CD14-positive monocyte (primary cell): ENCODE data around the gene ALG11. TPM values are rescaled to one million over a fixed set of nuclear protein-coding genes. Genes with fewer than 3 reads are reported as not detected.

ENCODE experiments used
- DNase-seq, 3 donors: peaks; one replicate each; pipeline ENCODE4 v3.0.0-alpha.2; 2011 to 2022
- H2AFZ ChIP-seq: 2 replicates; pipeline ENCODE4 v1.6.0; 2012; ENCODE audit warnings: mild to moderate bottlenecking, low read depth, low read length, inconsistent platforms; ENCODE audit not compliant: insufficient read depth, poor library complexity, severe bottlenecking
- H3K27ac ChIP-seq, 2 donors: 1 replicate in 1 of 2; 2 replicates in 1 of 2; pipeline ENCODE4 v1.5.1; 2012 to 2013; ENCODE audit warnings: low read length in 2 of 2, control low read depth in 1 of 2, inconsistent platforms in 1 of 2, low read depth in 1 of 2, mild to moderate bottlenecking in 1 of 2
- H3K27me3 ChIP-seq, 2 donors: one replicate each; pipeline versions ENCODE4 v1.6.0 to v1.6.1; 2011 to 2013; ENCODE audit warnings: low read length in 2 of 2; ENCODE audit not compliant: control insufficient read depth in 2 of 2, insufficient read depth in 2 of 2
- H3K36me3 ChIP-seq, 2 donors: replicated peaks in 1 of 2; 1 replicate in 1 of 2; 2 replicates in 1 of 2; pipeline versions ENCODE4 v1.5.1 to v1.6.1; 2012 to 2013; ENCODE audit warnings: low read length in 2 of 2, control low read depth in 1 of 2, inconsistent platforms in 1 of 2, mild to moderate bottlenecking in 1 of 2; ENCODE audit not compliant: insufficient read depth in 2 of 2, control insufficient read depth in 1 of 2
- H3K4me1 ChIP-seq, 2 donors: 1 replicate in 1 of 2; 2 replicates in 1 of 2; pipeline versions ENCODE4 v1.5.1 to v1.6.1; 2012 to 2013; ENCODE audit warnings: low read length in 2 of 2, control low read depth in 1 of 2, inconsistent platforms in 1 of 2, mild to moderate bottlenecking in 1 of 2, moderate library complexity in 1 of 2; ENCODE audit not compliant: insufficient read depth in 2 of 2, control insufficient read depth in 1 of 2
- H3K4me2 ChIP-seq: replicated peaks from 2 replicates; pipeline ENCODE3; 2012; ENCODE audit warnings: low read length, moderate library complexity, mild to moderate bottlenecking; ENCODE audit not compliant: poor library complexity, severe bottlenecking; ENCODE audit errors: extremely low read depth
- H3K4me3 ChIP-seq, 3 experiments: fragments of 200-600 bp in 1 of 3; sonication (generic) in 1 of 3; replicated peaks in 1 of 3; 1 replicate in 2 of 3; 2 replicates in 1 of 3; pipeline ENCODE4 v1.5.1; 2011 to 2013; ENCODE audit warnings: low read length in 3 of 3, mild to moderate bottlenecking in 3 of 3, control low read depth in 2 of 3, low read depth in 2 of 3, inconsistent platforms in 1 of 3, moderate library complexity in 1 of 3
- H3K79me2 ChIP-seq: 2 replicates; pipeline ENCODE4 v1.6.0; 2012; ENCODE audit warnings: mild to moderate bottlenecking, control low read depth, inconsistent platforms, low read length, moderate library complexity; ENCODE audit not compliant: insufficient read depth
- H3K9ac ChIP-seq: 2 replicates; pipeline ENCODE4 v1.6.0; 2017; ENCODE audit warnings: low read length, mild to moderate bottlenecking; ENCODE audit not compliant: insufficient read depth, poor library complexity, severe bottlenecking
- H3K9me3 ChIP-seq, 2 donors: replicated peaks in 1 of 2; 1 replicate in 1 of 2; 2 replicates in 1 of 2; pipeline versions ENCODE4 v1.5.1 to v1.6.1; 2012 to 2013; ENCODE audit warnings: low read length in 2 of 2, control low read depth in 1 of 2; ENCODE audit not compliant: control insufficient read depth in 1 of 2, insufficient read depth in 1 of 2
- H4K20me1 ChIP-seq: 2 replicates; pipeline ENCODE4 v1.6.0; 2012; ENCODE audit warnings: mild to moderate bottlenecking, low read length, control low read depth, moderate library complexity; ENCODE audit not compliant: insufficient read depth
- H3K27ac Mint-ChIP-seq, 7 donors: one replicate each; pipeline ENCODE4 v1.8.0; 2020; ENCODE audit warnings: mild to moderate bottlenecking in 7 of 7, mixed read lengths in 7 of 7, moderate library complexity in 6 of 7, inconsistent platforms in 2 of 7
- H3K27me3 Mint-ChIP-seq, 3 donors: one replicate each; pipeline ENCODE4 v1.8.0; 2021 to 2022; ENCODE audit warnings: low read depth in 3 of 3, mild to moderate bottlenecking in 3 of 3, mixed read lengths in 3 of 3, moderate library complexity in 3 of 3, inconsistent platforms in 1 of 3
- H3K36me3 Mint-ChIP-seq, 2 donors: one replicate each; pipeline ENCODE4 v1.8.0; 2020; ENCODE audit warnings: mixed read lengths in 2 of 2, inconsistent platforms in 1 of 2, mild to moderate bottlenecking in 1 of 2
- H3K4me1 Mint-ChIP-seq: one replicate; pipeline ENCODE4 v1.8.0; 2020; ENCODE audit warnings: mild to moderate bottlenecking, mixed read lengths
- H3K4me3 Mint-ChIP-seq, 2 donors: one replicate each; pipeline ENCODE4 v1.8.0; 2020; ENCODE audit warnings: mild to moderate bottlenecking in 2 of 2, mixed read lengths in 2 of 2, moderate library complexity in 1 of 2
- H3K9me3 Mint-ChIP-seq, 7 donors: one replicate each; pipeline ENCODE4 v1.8.0; 2020 to 2022; ENCODE audit warnings: mixed read lengths in 7 of 7, mild to moderate bottlenecking in 6 of 7, moderate library complexity in 6 of 7, inconsistent platforms in 2 of 7
- CTCF ChIP-seq: fragments of 200-600 bp; IDR thresholded peaks from one replicate; pipeline ENCODE4 v1.8.0; 2022; ENCODE audit warnings: antibody characterized with exemption, mild to moderate bottlenecking
- WGBS: methylation state at CpG from one replicate; pipeline ENCODE4 v1.1.5; 2013; ENCODE audit warnings: missing lambda C conversion rate; ENCODE audit not compliant: insufficient coverage; 5-methylcytosine and 5-hydroxymethylcytosine counted together
- intact Hi-C, 2 donors: fragments of 100-400 bp; cut with micrococcal nuclease; formaldehyde crosslinking; loops; one replicate each; pipeline versions ENCODE4 v1.15.0 to v1.15.1; 2023
- polyA plus RNA-seq, 3 donors: library from polyadenylated mRNA; depleted of rRNA in 1 of 3; unstranded in 2 of 3; stranded (reverse) in 1 of 3; fragments of 300-500 nt in 2 of 3; fragments of >200 nt in 1 of 3; fragmentation: Illumina TruSeq in 2 of 3; gene quantifications; 1 replicate in 2 of 3; 2 replicates in 1 of 3; pipeline ENCODE4 v1.2.3, GENCODE V29; 2012 to 2021

Gene ALG11
- polyA plus RNA-seq, 3 donors: 3.7 to 16.9 (median 14.2) TPM

DNA sequence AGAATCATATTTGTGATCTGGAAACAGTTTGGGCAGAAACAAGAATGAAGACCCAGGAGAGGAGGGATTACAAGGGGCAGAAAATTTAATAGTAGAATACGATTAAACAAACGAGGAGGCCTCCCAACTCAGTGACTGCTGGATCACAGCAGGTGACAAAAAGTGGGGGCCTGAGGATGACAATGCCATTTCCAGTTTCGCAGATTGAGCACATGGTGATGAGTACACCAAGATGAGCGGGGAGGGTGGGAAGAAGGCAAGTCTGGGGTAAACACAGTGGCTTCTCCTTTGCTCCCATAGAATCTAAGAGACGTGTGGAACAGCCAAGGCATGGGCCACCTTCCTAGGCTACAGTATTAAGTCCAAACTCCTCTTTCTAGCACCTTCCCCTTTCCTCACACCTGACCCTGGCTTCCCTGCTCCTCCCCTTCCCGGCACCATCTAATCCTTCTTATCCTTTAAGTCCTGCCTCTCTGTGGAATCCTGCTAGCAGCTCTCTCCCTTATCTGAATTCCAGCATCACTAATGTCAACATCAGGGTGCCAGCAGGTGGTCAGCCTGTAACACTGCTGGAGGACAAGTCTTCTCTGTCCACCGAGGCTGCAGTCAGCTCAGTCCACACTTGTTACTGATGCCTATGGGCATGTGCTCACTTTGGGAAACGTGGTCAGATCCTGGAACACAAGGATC, 14.4 kb upstream of the ALG11 start:
- peaks cover 0 to 1% (median 0%) of the 10 kb centered on the region in 7 donors for H3K9me3 Mint-ChIP-seq
- Histone ChIP-seq H3K4me2 (no peak overlapping the region), H3K4me1 (peaks cover 10 to 13% of the 10 kb centered on the region in 2 donors), H3K27ac (no peak overlapping the region), H3K36me3 (no peaks in the 10 kb centered on the region), H3K9ac (no peak overlapping the region), H3K9me3 (no peaks in the 10 kb centered on the region), H3K4me3 (no peak overlapping the region), H4K20me1 (no peaks in the 10 kb centered on the region), H3K27me3 (no peaks in the 10 kb centered on the region), H2AFZ (no peak overlapping the region), H3K79me2 (no peaks in the 10 kb centered on the region)
- H3K27me3 Mint-ChIP-seq: peaks cover 1 to 10% (median 8%) of the 10 kb centered on the region in 3 donors
- DNase-seq: no peak
- no peak for TF ChIP-seq CTCF
- 92% methylated on average over 5 of the region's 8 CpGs for WGBS
- H3K27ac Mint-ChIP-seq: no peak overlapping the region
- H3K4me1 Mint-ChIP-seq: peaks cover 26% of the 10 kb centered on the region
- H3K36me3 Mint-ChIP-seq: no peaks in the 10 kb centered on the region
- no peak overlapping the region for H3K4me3 Mint-ChIP-seq
- intact Hi-C loops: no loop called here

- Histone ChIP-seq H3K4me2 (no peak overlapping the region), H3K79me2 (no peaks in the 10 kb centered on the region)
- no peak overlapping the region for H3K27ac Mint-ChIP-seq
Measured at GRCh38 chr13:51998723-51999509, 13.3 kb upstream of the ALG11 start.

More at GRCh38 chr13:51998723-51999509, 13.3 kb upstream of the ALG11 start:
- no peak for TF ChIP-seq CTCF
- Mint-ChIP-seq H3K27me3 (peaks cover 1 to 6% (median 6%) of the 10 kb centered on the region in 3 donors), H3K4me1 (peaks cover 20% of the 10 kb centered on the region), H3K36me3 (no peaks in the 10 kb centered on the region), H3K9me3 (no peaks in the 10 kb centered on the region), H3K4me3 (no peak overlapping the region)
- H2AFZ ChIP-seq: no peak overlapping the region
- no peaks in the 10 kb centered on the region for H3K9me3 ChIP-seq
- 67% methylated on average over 1 of the region's 6 CpGs for WGBS
- no peaks in the 10 kb centered on the region for H3K27me3 ChIP-seq
- peaks cover 10 to 13% of the 10 kb centered on the region in 2 donors for H3K4me1 ChIP-seq
- no peaks in the 10 kb centered on the region for H4K20me1 ChIP-seq
- no peaks in the 10 kb centered on the region for H3K36me3 ChIP-seq
- intact Hi-C loops: no loop called here
- H3K9ac ChIP-seq: no peak overlapping the region
- no peak overlapping the region for H3K4me3 ChIP-seq
- H3K27ac ChIP-seq: no peak overlapping the region
- no peak for DNase-seq
